GM10847 (cell line): ENCODE measurements around the gene RCCD1.

Experiments
- POLR2A ChIP-seq: IDR thresholded peaks from 2 replicates; pipeline ENCODE4 v1.6.1; 2011; ENCODE audit not compliant: insufficient read length; ENCODE audit errors: extremely low read depth

The RCCD1 gene

DNA sequence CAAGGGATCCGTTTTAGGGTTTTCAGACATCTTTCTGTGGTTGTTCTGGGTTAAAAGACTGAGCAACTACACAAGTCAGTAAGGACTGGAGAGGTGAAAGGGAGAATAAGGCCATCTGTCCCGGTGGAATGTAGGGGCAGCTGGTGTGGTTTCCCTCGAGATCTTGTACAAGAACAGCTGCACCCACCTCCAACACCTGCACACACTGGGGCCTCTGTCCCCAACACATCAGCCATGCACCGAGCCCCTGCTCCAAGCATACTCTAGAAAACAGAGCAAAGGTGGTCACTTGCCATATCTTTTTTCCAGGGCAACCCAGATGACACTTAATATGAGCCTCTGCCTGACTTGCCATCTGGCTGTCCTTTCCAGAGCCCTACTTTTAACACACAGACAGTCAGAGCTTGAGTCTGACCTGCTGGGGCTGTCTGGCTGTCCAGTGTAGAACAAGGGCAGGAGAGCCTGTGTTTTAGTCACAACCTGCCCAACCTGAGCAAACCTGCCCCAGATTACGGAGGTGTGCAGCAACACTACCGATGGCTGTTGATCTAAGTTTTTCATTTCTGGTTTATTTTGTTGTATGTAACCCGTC is 39.4 kb upstream of the RCCD1 start:
- no peak for TF ChIP-seq POLR2A

DNA sequence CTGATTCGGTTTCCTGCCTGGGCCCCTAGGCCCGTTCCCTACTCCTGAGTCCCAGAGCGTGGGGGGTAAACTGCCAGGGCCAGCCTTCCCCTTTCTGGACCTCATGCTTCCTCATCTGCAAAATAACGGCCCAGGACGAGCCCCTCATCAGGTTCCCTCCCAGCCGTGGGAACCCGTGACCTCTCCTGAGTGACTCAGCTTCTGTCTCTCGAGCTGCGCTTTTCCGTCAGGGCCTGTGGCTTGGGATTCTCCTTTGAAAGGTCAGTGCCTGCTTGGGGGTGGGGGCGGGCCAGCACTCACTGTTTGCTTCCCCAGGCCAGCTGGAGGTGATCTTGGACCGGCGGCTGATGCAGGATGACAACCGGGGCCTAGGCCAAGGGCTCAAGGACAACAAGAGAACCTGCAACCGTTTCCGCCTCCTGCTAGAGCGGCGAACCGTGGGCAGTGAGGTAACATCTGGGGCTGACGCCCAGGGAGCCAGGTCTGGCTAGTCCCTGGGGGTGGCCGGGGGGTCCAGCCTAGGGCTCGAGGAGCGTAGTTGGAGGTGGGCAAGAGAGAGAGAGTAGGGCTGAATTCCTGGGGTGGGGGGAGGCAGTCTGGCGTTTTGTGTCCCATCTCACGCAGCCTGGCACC is 38.8 kb upstream of the RCCD1 start:
- no peak for TF ChIP-seq POLR2A

DNA sequence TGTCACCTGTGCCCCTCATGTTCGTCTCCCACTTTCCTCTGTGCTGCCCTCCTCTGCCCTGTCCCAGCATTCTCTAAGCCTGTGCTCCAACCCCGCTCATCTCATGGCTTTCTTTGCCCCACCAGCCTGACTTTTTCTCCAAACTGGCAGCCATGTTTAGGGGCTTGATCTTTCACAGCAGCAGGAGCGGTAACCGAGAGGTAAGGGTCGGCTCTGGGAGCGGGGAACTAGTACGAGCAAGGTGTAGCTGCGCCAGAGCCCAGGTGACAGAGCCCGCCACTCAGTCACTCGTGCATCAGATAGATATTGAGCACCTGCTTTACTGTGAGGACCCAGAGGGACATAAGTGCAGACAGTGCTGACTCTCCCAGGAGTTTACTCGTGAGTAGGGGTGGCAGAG is 38.2 kb upstream of the RCCD1 start:
- no peak for TF ChIP-seq POLR2A

DNA sequence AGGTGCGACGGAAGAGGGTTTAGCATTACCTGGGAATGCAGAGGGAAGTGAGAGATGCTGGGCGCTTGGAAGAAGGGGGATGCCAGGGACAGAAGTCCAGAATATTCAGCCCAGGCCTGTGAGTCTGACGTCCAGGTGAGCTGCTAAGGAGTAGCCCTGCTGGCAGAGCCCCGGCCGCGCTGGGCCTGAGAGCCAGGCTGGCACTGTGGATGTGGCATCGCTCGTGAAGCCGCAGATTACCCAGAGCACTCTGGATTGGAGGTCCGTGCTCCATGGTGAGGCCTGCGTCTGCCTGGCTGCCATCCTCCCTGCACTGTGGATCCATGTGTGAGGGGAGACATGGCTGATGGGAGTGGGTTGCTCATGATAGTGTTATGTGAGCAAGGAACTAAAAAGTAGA is 37.1 kb upstream of the RCCD1 start:
- TF ChIP-seq POLR2A = no peak

DNA sequence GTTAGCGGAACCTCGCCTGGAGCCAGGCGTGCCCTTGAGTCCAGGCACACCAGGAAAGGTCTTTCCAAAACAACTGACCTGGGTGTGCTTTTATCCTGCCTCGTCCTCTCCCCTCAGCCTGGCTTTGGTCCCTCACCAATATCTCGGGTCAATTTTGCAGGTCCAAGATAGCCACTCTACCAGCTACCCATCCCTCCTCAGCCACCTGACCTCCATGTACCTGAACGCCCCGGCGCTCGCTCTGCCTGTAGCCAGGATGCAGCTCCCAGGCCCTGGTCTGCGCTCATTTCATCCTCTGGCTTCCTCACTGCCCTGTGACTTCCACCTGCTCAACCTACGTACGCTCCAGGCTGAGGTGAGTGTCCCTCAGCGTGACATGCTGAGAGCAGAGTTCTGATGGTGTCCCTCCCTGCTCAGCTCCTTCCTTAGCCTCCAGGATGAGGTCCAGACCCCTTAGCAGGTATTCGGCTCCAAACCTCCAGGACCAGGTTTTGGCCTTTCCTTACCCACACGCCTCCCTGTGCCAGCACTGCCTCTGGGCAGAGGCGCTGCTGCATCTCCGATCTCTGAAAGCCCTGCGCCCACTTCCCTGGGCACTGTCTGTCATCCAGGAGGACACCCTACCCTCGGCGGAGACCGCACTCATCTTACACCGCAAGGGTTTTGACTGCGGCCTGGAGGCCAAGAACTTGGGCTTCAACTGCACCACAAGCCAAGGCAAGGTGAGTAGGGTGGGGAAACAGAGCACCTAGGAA is 36.5 kb upstream of the RCCD1 start:
- no peak for TF ChIP-seq POLR2A

DNA sequence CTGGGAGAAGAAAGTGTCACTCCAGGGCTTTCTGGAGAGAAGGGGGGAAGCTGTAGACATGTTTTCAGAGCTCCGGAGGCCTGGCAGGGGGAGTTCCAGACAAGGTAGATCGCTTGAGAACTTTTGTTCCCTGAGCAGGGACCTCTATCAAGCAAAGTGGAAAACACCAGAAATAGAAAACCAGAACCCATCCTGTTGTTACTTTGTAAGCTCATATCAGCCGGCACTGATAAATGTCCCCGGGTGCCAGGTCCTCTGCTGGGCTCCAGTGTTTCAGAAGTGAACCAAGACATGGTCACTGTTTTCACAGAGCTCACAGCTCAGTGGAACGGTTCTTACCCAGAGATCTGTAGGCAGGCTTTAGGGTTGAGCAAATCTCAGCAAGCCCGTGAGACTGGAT is 35.8 kb upstream of the RCCD1 start:
- no peak for TF ChIP-seq POLR2A

DNA sequence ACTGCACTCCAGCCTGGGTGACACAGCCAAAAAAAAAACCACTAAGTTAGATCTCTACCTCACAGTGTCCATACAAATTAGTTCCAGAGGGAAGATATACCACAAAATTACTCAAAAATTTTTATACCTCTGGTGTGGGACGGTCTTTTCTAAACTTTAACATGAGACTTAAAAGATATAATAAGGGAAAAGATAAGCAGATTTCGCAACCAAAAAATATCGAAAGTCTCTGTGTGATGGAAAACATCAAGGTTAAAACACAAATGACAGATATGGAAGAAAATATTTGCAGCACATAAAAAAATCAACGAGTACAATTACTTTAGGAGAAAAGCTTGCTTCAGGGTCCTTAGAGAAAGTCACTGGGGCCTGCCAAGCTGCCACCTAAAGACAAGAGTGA is 32.8 kb upstream of the RCCD1 start:
- TF ChIP-seq POLR2A = no peak

DNA sequence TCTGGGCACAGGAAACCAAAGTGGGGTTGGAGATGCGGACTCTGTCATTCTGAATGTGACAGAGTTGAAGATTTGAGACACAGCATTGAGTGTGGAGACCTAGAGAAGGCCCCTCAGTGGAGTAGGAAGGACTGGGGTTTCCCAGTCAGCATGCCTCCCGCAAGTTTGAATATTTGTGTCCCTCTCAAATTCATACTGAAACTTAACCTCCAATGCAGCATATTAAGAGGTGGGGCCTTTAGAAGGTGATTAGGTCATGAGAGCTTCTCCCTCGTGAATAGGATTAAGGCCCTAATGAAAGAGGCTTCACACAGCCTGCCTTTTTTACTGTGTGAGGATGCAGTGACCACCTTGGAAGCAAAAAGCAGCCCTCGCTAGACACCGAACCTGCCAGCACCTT is 30.3 kb upstream of the RCCD1 start:
- TF ChIP-seq POLR2A = no peak

DNA sequence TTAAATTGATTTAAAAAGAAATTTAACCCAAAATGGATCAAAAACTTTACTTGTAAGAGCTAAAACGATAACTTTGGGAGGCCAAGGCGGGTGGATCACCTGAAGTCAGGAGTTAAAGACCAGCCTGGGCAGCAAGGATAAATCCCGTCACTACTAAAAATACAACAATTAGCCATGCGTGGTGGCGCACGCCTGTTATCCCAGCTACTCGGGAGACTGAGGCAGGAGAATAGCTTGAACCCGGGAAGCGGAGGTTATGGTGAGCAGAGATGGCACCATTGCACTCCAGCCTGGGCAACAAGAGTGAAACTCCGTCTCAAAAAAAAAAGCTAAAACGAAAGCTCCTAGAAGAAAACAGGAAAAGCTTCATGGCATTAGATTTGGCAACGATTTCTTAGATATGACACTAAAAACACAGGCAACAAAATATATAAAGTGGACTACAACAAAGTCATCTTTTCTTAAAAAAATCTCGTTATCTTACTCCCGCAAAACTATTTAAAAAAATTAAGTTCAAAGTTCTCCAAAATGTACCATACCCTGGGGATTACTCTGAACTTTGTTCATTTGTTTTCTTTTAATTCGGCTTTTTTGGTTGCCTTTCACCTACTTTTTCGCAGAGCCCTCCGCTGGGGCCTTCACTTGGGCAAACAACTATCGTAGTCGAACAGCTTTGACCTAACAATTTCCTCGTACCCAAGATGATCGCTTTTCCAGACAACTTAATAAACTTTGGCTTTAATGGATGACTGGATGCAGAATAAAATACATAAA is 25.3 kb upstream of the RCCD1 start:
- TF ChIP-seq POLR2A = no peak

DNA sequence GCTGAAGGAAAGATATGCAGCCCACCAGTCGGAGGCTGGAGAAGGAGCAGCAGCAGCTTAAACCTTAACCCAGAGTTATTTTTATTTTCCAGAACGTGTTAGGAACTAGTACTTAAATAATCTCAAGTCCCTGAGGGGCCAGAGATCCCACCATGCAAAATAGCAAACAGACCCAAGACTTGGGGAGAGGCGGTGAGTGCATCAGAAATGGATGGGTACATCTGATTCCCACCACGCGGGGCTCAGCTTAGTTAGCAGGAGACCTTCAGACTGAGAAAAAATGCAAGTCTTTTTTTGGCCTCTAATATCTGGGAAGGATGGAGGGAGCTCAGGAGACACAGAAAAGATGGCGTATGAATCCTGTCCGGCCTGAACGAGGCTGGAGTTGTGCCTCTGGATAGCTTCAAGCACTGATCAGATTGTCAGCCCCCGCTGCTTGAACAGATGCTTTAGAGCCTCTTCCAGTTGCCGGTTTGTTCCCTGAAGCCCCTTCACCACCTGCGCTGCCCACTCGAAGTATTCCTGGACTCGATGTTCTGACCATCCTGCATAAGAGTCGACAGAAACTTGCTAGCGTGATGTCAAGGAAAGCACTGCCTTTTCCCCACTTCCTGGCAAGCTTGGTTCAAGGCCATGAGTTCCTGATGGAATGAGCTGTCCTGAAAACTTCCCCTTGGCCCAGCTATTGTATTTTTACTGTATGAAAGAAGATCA is 23.7 kb upstream of the RCCD1 start:
- TF ChIP-seq POLR2A = no peak

DNA sequence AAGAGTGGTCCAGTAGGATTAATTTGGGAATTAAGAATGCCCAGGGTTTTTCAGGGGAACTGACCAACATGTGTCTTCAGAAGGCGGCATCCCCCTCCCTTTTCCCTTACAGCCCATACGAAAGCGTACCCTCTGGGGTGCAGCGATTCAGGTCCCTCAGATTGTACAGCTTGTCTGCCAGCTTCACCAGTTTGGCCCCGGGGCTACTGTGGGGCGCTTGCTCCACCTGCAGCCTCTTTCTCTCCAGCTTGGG is 23.2 kb upstream of the RCCD1 start:
- no peak for TF ChIP-seq POLR2A

DNA sequence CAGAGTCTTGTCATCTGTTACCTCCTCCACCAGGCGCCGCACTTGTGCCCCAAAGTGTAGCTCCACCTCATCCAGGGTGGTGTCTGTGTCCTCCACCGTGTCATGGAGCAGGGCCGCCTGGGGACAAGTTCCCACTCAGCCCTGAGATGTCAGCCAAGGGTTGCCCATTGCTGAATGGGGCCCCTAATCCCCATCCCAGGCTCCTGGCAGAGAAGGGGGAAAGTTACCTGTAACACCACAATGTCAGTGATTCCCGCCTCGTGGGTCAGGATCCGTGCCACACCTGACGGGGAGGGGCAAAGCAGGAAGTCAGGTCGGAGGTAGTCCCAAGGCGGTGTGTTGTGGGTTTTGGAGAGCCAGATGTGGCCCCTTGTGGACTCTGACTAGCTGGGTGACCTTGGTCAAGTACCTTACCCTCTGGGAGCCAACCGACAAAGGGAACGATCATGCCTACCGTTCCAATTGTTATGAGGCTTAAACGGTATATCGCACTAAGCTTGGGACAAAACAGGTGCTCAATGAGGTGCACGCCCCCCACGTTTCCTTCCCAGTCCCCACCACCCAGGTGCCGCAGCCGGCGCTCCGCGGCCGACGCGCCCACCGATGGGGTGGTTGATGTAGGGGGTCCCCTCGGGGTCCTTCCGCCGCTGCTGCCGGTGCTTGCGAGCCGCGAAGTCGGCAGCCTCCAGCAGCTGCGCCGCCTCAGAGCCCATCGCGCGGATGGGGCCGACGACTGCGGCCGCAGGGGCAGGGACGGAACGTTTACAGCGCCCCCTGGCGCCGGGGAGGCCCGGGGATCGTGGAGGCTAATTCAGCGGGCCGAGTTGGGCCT is 22.6 kb upstream of the RCCD1 start, which contains the start of gene HDDC3:
Gene HDDC3, minus strand, starts transcription at position 722 of the 832 bp plus-strand sequence. Its CDS starts 9 bp downstream, at position 713.
- TF ChIP-seq POLR2A = peak; percentile 78

DNA sequence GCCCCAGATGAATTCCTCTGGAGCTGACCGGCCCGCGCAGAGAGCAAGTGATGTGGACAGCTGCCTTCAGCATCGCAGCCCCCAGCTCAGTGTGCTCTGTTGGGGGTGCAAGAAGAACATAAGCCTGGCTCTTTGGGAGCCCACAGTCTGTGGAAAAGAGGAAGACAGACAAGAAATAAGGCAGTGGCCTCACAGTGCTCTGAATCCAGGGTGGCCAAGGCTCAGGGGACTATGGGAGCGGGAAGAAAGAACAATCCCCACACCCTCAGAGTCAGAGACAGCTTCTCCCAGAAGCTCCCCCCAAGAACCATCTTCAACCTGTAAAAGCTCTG is 22.1 kb upstream of the RCCD1 start:
- no peak for TF ChIP-seq POLR2A

DNA sequence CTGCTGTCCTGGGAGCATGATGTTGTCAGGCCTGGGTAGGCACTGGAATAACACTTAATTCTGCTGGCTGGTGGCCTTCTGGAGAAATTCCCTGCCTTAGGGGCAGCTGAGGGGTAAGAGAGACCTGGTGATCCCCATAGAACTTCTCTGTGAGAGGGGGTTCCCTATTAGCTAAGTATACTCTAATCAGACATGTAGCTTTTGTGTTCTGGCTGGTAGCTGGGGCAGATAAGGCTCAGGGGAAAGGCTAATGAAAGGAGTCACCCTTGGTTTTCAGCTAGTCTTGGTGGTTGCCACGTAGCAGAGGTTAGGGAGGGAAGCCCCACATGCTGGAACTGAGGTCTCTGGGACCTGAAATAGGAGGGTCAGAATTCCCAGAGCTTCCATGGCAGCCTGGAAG is 21.4 kb upstream of the RCCD1 start:
- no peak for TF ChIP-seq POLR2A
